Inflammatory macrophage treated with lipopolysaccharide for 4 hours (primary cell): ENCODE measurements around the gene NCBP3.

Experiments
- DNase-seq: peaks from one replicate; pipeline ENCODE4 v3.0.0-alpha.2; 2020

Gene NCBP3

GRCh38 chr17:3780986-3781385 is 65.1 kb downstream of the NCBP3 start:
- no peak for DNase-seq

GRCh38 chr17:3777366-3778120 is 68.5 kb downstream of the NCBP3 start:
- DNase-seq: no peak

GRCh38 chr17:3773966-3774365 is 72.1 kb downstream of the NCBP3 start:
- no peak for DNase-seq

GRCh38 chr17:3773511-3773910 is 72.5 kb downstream of the NCBP3 start:
- DNase-seq: no peak

GRCh38 chr17:3772764-3773163 is 73.3 kb downstream of the NCBP3 start:
- no peak for DNase-seq

GRCh38 chr17:3771140-3771539 is 74.9 kb downstream of the NCBP3 start:
- no peak for DNase-seq

- DNase-seq: no peak
Observed at GRCh38 chr17:3770466-3770865, 75.6 kb downstream of the NCBP3 start.

GRCh38 chr17:3768769-3769168 is 77.3 kb downstream of the NCBP3 start:
- no peak for DNase-seq

GRCh38 chr17:3768341-3768740 is 77.7 kb downstream of the NCBP3 start:
- no peak for DNase-seq

GRCh38 chr17:3766779-3767178 is 79.3 kb downstream of the NCBP3 start:
- DNase-seq: no peak

GRCh38 chr17:3765981-3766380 is 80.1 kb downstream of the NCBP3 start:
- no peak for DNase-seq

GRCh38 chr17:3763777-3764170 is 82.3 kb downstream of the NCBP3 start:
- DNase-seq: no peak

- DNase-seq: peak; percentile 48
Observed at GRCh38 chr17:3762922-3763776, 82.9 kb downstream of the NCBP3 start.

GRCh38 chr17:3761918-3762380 is 84.1 kb downstream of the NCBP3 start:
- DNase-seq: no peak

GRCh38 chr17:3761036-3761917 is 84.8 kb downstream of the NCBP3 start:
- DNase-seq: no peak

- DNase-seq: no peak
Observed at GRCh38 chr17:3759597-3760216, 86.3 kb downstream of the NCBP3 start.

- DNase-seq: no peak
Observed at GRCh38 chr17:3755335-3756030, 90.6 kb downstream of the NCBP3 start.

- no peak for DNase-seq
Observed at GRCh38 chr17:3754458-3755334, 91.3 kb downstream of the NCBP3 start.

GRCh38 chr17:3754066-3754457 is 92.0 kb downstream of the NCBP3 start:
- no peak for DNase-seq

- DNase-seq: no peak
Observed at GRCh38 chr17:3753624-3754023, 92.4 kb downstream of the NCBP3 start.
